Sigmoid colon (tissue), 7 donors: ENCODE measurements around the gene DOCK3. TPM values are rescaled to one million over a fixed set of nuclear protein-coding genes. Genes with fewer than 3 reads are reported as not detected.

Source experiments
- DNase-seq: peaks from one replicate; pipeline ENCODE4 v3.0.0-alpha.2; 2019
- H3K27ac ChIP-seq, 4 donors: fragments of 200-600 bp; sonication (generic); one replicate each; pipeline ENCODE4 v1.5.1; 2016 to 2019; ENCODE audit warnings: mild to moderate bottlenecking in 1 of 4
- H3K27me3 ChIP-seq, 3 donors: fragments of 200-600 bp; sonication (generic); one replicate each; pipeline ENCODE4 v1.5.1; 2019; ENCODE audit warnings: mild to moderate bottlenecking in 1 of 3
- H3K36me3 ChIP-seq, 4 donors: fragments of 200-600 bp; sonication (generic); one replicate each; pipeline ENCODE4 v1.5.1; 2016 to 2019
- H3K4me1 ChIP-seq, 4 donors: fragments of 200-600 bp; sonication (generic); one replicate each; pipeline ENCODE4 v1.5.1; 2017 to 2019
- H3K4me3 ChIP-seq, 4 donors: fragments of 200-600 bp; sonication (generic); one replicate each; pipeline ENCODE4 v1.5.1; 2017 to 2019; ENCODE audit warnings: mild to moderate bottlenecking in 2 of 4, moderate library complexity in 1 of 4
- H3K9me3 ChIP-seq, 4 donors: fragments of 200-600 bp in 3 of 4; sonication (generic) in 3 of 4; one replicate each; pipeline versions ENCODE4 v1.5.1 to v1.6.1; 2013 to 2019
- CTCF ChIP-seq, 4 experiments: fragments of 450-650 bp in 3 of 4; fragments of 200-600 bp in 1 of 4; IDR thresholded peaks; one replicate each; pipeline ENCODE4 v1.5.1; 2016 to 2019; ENCODE audit warnings: antibody characterized with exemption in 4 of 4, mild to moderate bottlenecking in 3 of 4, moderate library complexity in 2 of 4
- EP300 ChIP-seq, 4 donors: sonication (generic); formaldehyde crosslinking; IDR thresholded peaks; one replicate each; pipeline ENCODE4 v1.6.1; 2017; ENCODE audit warnings: antibody characterized with exemption in 4 of 4
- POLR2A ChIP-seq, 2 donors: fragments of 450-650 bp; IDR thresholded peaks; one replicate each; pipeline ENCODE4 v1.6.1; 2016; ENCODE audit warnings: antibody characterized with exemption in 2 of 2, mild to moderate bottlenecking in 2 of 2, moderate library complexity in 2 of 2
- POLR2AphosphoS5 ChIP-seq, 4 donors: sonication (generic); formaldehyde crosslinking; IDR thresholded peaks; one replicate each; pipeline ENCODE4 v1.6.1; 2017; ENCODE audit warnings: antibody characterized with exemption in 4 of 4
- WGBS, 2 donors: extraction: QIAGEN DNeasy Blood & Tissue Kit; methylation state at CpG; one replicate each; pipeline ENCODE4 v1.1.7; 2013; 5-methylcytosine and 5-hydroxymethylcytosine counted together
- intact Hi-C: fragments of 100-400 bp; cut with DNase I; formaldehyde crosslinking; loops from one replicate; pipeline ENCODE4 v1.15.1; 2023
- polyA plus RNA-seq, 3 donors: library from polyadenylated mRNA; stranded (reverse); fragments of 200-250 nt; gene quantifications; one replicate each; pipeline ENCODE4 v1.2.3, GENCODE V29; 2013
- total RNA-seq, 4 donors: library from RNA; depleted of rRNA; stranded (reverse); fragments of >200 nt; gene quantifications; one replicate each; pipeline ENCODE4 v1.1.0, GENCODE V29; 2016
- donor health status: healthy with polysubstance abuse.
- donor health status: Bipolar disorder and iron deficiency.
- donor health status: healthy.

DOCK3 gene
- total and polyA plus RNA-seq, 7 donors = 0.25 to 4.4 (median 3.3) TPM; not detected in 2

GRCh38 chr3:50986726-50987125, 312.0 kb downstream of the DOCK3 start:
- H3K4me3 ChIP-seq = no peak overlapping the region
- no peaks in the 10 kb centered on the region for H3K4me1 ChIP-seq
- intact Hi-C loops = no loop called here
- H3K9me3 ChIP-seq = no peaks in the 10 kb centered on the region
- H3K36me3 ChIP-seq = no peaks in the 10 kb centered on the region
- DNase-seq = no peak
- H3K27ac ChIP-seq = no peak overlapping the region
- no peak for TF ChIP-seq POLR2AphosphoS5 (IDR thresholded peaks at IDR 0.05)
- no peak for TF ChIP-seq EP300 (IDR thresholded peaks at IDR 0.05)
- TF ChIP-seq POLR2A (IDR thresholded peaks at IDR 0.05) = no peak
- TF ChIP-seq CTCF (IDR thresholded peaks at IDR 0.05) = no peak
- WGBS, 2 donors = 70 to 81% methylated on average over 2 of the region's 2 CpGs
- no peaks in the 10 kb centered on the region for H3K27me3 ChIP-seq

- no peak for DNase-seq
- Histone ChIP-seq H3K4me1 (no peaks in the 10 kb centered on the region), H3K27me3 (no peaks in the 10 kb centered on the region), H3K9me3 (no peaks in the 10 kb centered on the region), H3K27ac (no peak overlapping the region), H3K36me3 (no peaks in the 10 kb centered on the region), H3K4me3 (no peak overlapping the region)
- 14 to 64% methylated on average over 1 of the region's 1 CpG for WGBS, 2 donors
- intact Hi-C loops = no loop called here
- no peak for TF ChIP-seq POLR2A (IDR thresholded peaks at IDR 0.05)
- TF ChIP-seq EP300 (IDR thresholded peaks at IDR 0.05) = no peak
- TF ChIP-seq CTCF (IDR thresholded peaks at IDR 0.05) = no peak
These were observed 319.8 kb downstream of the DOCK3 start for GRCh38 chr3:50994537-50994936.

- Histone ChIP-seq H3K36me3 (no peaks in the 10 kb centered on the region), H3K27me3 (no peaks in the 10 kb centered on the region), H3K4me3 (no peak overlapping the region), H3K4me1 (no peaks in the 10 kb centered on the region), H3K27ac (no peak overlapping the region), H3K9me3 (no peaks in the 10 kb centered on the region)
- intact Hi-C loops = no loop called here
- WGBS, 2 donors = 22 to 73% methylated on average over 1 of the region's 1 CpG
- TF ChIP-seq POLR2A (IDR thresholded peaks at IDR 0.05) (no peak), CTCF (IDR thresholded peaks at IDR 0.05) (no peak), POLR2AphosphoS5 (IDR thresholded peaks at IDR 0.05) (no peak), EP300 (IDR thresholded peaks at IDR 0.05) (no peak)
- no peak for DNase-seq
These were observed 320.5 kb downstream of the DOCK3 start for GRCh38 chr3:50995085-50995824.

GRCh38 chr3:51002495-51002894, 327.8 kb downstream of the DOCK3 start:
- Histone ChIP-seq H3K4me1 (no peaks in the 10 kb centered on the region), H3K36me3 (no peaks in the 10 kb centered on the region), H3K4me3 (no peak overlapping the region), H3K27ac (no peak overlapping the region), H3K9me3 (no peaks in the 10 kb centered on the region), H3K27me3 (no peaks in the 10 kb centered on the region)
- intact Hi-C loops = no loop called here
- no peak for TF ChIP-seq POLR2A (IDR thresholded peaks at IDR 0.05)
- TF ChIP-seq CTCF (IDR thresholded peaks at IDR 0.05) = no peak
- no peak for TF ChIP-seq POLR2AphosphoS5 (IDR thresholded peaks at IDR 0.05)
- TF ChIP-seq EP300 (IDR thresholded peaks at IDR 0.05) = no peak
- DNase-seq = no peak

- TF ChIP-seq EP300 (IDR thresholded peaks at IDR 0.05) (no peak), POLR2AphosphoS5 (IDR thresholded peaks at IDR 0.05) (no peak), POLR2A (IDR thresholded peaks at IDR 0.05) (no peak), CTCF (IDR thresholded peaks at IDR 0.05) (no peak)
- intact Hi-C loops = no loop called here
- WGBS, 2 donors = 41 to 56% methylated on average over 2 of the region's 2 CpGs
These were observed 329.5 kb downstream of the DOCK3 start for GRCh38 chr3:51004235-51004634.

More at GRCh38 chr3:51004235-51004634, 329.5 kb downstream of the DOCK3 start:
- H3K4me3 ChIP-seq = no peak overlapping the region
- no peaks in the 10 kb centered on the region for H3K9me3 ChIP-seq
- H3K36me3 ChIP-seq = no peaks in the 10 kb centered on the region
- no peak overlapping the region for H3K27ac ChIP-seq
- H3K4me1 ChIP-seq = no peaks in the 10 kb centered on the region
- no peaks in the 10 kb centered on the region for H3K27me3 ChIP-seq
- no peak for DNase-seq
